Stimulated activated CD8-positive, alpha-beta memory T cell treated with anti-CD3 and anti-CD28 coated beads, Interleukin-4, amount 100 ng/mL, for 48 hours (primary cell): ENCODE measurements around the gene IL26.
"Not testable (repeated sequence)": the region's sequence is repeated elsewhere in the genome, so short reads cannot be mapped to it uniquely, and the experiment has no call there.

Source experiments
- DNase-seq: peaks from one replicate; pipeline ENCODE4 v3.0.0-alpha.2; 2020

Gene IL26

DNA sequence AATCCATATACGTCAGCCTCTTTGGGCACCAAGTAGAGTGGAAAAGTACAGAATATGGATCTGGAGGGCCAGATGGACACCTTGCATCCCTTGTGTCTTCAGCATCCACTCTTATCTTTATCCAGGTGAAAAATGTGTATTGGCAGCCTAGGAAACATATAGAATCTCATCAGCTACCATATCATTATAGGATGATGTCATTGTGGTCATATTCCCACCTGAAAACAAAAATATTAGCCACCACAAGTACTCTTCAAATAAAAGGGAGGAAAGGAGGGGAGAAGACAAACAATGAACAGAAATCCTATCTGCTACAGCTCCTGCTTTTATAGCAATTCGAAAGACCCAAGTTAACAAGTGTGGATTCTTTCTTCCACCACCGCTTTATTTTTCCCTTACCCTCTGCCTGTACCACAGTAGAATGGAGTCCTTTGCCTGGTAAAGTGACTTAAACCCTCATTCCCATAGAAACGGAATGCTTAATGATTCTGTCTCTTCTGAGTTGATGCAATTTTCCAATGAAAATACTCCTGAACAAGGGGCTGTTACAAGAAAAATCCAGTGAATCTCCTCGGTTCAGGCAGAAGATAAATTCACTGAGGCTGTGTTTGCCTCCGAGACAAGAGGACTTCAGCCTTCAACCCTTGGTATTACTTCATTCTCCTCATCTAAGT is 13.8 kb upstream of the IL26 start:
- DNase-seq, result no peak

DNA sequence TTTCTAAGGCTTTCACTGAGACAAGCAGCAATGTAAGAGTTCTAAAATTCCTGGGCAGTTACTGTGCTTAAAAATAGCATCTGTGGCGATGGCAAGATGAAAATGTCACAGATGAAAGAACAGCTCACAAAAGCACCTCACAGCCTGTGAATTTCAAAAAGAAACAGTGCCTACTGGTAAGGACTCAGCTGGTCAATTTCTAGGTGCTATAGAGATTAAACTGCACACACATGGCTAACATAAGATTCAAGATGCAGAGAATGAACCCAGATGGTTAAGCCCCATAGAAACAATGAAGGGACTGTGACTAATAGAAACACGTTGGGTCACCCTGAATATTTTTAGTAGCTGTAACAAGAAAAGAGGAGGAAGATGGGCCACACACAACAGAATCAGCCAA is 12.0 kb upstream of the IL26 start:
- no peak for DNase-seq

DNA sequence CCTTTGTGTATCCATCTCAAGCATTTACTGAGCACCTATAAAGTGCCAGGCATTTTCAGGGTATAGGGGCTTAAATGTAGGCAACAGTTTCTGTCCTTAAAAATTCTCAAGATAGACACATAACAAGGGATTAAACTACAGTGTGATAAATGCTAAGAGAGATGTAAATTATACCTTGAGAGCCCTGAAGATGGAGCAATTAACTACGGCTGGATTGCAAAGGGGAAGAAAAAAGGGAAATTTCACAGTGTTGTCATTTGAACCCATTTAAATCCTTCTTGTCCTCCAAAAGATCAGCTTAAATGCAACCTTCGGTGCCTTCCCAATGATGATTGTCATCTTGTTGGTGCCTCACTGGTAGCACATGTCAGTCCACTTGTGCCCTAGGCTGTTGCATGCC is 11.5 kb upstream of the IL26 start:
- no peak for DNase-seq

DNA sequence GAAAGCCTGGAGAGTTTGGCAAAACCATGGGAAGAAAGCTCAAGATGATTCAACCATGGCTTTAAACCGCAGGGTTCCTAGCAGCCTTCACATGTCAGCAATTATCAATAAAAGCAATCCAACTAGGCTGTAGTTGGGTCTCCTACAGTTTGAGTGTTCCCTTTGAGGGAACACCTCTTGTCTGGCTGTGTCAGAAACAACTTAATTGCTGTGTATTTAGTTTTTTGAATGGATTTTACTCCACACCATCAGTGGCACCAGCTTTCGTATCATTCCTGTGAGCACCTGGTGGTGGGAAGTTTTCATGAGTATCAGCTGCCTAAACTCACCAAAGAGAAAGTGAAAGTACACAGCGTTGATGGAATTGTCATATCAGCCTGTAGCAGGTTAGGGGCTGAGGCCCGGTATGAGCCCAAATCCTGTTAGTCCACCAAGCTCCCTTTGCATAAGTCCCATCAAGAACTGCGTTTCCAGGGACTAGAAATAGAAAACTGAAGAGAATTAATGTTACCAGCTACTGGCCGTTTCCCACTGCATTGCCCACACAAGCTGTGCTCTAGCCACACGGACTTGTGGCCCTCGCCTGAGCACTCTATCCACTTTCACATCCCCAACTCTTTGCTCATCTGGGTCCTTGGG is 10.9 kb upstream of the IL26 start:
- DNase-seq, result no peak

DNA sequence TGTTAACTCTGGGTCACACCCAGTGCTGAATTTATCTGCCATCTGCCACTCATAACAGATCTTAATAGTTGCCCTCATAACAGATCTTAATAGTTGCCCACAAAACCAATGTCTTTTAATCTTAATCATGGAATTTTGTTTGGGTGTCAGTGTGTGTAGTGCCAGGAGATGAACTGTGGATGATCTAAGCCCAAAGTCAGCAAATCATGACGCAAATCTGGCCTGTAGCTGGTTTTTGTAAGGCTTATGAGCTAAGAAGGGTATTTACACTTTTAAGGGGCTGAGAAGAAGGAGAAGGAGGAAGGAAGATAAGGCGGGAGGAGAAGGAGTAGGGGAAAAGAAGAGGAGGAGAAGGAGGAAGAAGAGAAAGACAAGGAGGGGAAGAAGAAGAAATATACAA is 10.0 kb upstream of the IL26 start:
- no peak for DNase-seq

DNA sequence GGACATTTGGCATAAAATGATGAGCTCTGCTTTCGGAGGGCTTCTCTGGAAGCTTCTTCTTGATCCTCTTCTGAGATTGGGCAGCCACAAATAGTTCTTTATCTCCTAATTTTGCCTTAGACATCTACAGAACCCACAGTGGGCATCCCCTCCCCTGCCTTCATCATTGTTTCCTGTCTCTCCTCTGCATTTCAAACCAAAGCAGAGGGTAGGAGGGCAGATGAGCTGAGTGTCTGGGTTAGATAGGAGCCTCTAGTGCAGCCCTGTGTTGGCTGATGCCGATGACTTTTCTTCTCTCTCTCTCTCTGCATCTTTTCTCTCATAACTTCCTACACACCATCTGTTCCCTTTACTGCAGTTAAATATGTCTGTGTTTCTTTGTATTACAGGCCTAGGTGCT is 8.5 kb upstream of the IL26 start:
- DNase-seq, result no peak

DNA sequence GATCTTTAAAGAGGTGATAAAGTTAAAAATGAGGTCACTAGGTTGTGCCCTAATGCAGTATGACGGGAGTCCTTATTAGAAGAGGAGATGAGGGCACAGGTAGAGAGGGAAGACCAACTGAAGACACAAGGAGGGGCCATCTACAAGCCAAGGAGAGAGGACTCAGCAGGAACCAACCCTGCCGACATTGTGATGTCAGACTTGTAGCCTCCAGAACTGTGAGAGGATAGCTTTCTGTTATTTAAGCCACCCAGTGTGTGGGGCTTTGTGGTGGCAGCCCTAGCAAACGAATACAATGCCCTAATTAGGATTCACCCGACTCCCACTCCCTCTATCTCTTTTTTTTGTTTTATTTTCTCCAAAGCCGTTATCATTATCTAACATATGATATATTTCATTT is 7.9 kb upstream of the IL26 start:
- no peak for DNase-seq

DNA sequence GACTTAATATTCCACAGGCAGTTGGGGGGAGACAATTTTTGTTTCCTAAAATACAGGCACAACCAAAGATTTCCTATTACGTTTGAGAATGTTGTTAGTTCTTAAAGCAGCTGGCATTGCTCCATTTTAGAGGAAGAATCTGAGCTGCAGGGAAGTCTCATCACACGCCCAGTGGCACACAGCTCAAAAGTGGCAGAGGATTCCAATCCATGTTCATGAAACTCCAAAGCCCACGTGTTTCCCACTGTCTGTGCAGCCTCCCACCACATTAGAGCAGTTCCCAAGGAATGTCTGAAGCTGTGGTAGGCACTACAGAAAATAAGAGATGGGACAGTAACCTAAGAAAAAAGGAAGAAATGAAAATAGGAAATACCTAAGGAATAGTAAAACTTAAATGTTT is 6.1 kb upstream of the IL26 start:
- DNase-seq, result no peak

DNA sequence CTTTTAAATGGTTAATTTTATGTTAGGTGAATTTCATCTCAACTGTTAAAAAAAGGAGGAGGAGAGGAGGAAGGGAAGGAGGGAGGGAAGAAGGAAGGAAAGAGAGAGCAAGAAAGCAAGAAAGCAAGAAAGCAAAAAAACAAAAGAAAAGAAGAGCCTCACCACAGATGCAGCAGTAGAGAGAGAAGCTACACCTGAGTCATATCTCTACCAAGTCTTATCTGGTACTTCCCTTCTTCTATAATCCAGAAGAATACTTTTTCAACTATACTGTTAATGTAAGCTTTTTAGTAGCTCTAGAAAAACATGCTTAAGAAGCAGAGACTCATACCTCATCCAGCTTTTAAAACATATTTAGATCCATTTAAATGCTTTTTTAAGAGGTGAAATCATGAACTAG is 5.6 kb upstream of the IL26 start:
- DNase-seq, result no peak

DNA sequence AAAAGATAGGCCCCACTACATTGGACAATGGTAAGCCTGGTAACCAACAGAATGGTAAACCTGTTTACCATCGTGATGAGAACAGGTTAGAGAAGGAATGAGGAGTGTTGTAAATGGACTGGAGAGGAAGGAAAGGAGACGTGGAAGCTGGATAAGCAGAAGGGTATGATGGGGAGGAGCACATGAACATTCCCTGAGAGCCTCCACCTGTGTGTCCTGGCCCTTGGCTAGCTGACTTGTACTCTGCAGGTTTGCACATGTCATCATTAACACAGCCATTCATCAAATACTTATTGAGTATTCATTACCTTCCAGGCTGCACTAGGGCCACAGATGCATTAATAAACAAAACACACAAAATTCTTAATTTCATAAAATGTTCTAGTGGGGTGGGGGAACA is 4.3 kb upstream of the IL26 start:
- DNase-seq, result no peak

DNA sequence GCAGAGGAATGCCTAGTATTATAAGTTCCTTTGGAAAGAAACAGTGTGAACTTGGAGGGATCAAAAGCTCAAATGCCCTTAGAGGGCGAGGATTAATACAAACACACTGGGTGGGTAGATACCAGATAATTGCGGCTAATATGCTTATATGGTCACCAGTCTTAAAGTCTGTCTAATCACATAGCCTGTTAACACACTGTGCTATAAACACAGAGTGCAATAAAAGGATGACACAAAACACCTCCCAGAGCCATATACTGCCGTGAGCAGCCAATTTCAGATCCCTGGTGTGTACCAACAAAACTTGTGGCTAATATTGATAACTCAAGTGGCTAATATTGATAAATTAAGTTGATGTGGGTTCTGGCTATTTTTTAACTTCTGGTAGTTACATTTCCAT is 1.7 kb upstream of the IL26 start:
- no peak for DNase-seq

DNA sequence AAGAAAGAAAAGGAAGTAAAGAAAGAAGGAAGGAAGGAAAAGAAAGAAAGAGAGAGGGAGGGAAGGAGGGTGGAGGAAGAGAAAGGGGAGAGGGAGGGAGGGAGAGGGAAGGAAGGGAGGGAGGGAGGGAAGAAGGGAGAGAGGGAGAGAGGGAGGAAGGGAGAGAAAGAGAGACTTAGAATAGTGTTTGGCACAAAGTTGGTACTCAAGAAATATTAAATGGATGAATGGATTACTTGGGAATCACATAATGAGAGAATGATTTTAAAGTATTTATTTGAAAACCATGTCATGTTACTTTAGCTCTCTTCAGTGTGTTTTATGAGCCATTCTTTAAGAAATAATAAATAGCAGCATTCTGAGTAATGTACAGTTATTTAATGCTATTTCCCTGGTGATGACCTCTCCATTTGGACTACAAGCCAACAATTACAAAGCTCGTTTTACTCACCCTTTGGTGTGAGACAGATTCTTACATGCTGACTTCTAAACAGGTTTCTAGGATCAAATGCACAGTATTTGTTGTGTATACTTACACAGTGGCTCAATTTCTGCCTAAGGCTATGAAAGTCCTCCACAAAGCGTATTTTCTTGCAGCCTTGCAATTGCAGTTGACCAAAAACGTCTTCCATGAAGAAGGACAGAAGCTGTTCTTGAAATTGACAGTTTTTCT is 861 bp downstream of the IL26 start:
- DNase-seq, result no peak

DNA sequence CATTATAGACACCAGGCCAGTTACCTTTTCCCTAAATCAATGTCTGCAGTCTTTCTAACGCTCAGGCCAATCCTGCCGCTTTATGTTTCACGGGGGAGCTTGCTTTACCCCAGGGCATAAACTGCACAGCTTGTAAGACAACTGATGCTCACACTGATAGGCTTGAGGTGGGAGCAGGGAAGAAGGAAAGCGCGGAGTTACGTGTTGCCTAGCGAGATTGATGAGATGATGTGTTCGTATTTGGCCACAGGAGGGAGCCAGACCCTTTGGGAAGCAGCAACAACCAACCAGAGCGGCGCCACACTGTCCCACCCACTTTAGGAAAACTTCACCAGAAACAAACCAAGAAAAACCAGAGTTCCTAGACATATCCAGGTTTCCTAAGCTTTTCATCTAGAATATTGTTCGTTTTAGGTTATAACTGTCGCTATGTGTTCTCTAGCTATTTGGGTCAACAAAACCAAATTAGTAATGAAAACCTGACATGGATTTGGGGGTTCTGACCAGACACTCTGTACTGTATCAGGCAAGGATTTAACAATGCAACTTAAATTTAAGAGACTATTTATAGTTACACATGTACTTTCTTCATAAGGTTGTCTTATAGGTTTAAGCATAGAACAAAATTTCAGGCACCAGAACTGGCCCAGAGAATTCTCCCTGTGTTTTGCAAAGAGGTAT is 2.4 kb downstream of the IL26 start:
- peak; percentile 79 for DNase-seq

DNA sequence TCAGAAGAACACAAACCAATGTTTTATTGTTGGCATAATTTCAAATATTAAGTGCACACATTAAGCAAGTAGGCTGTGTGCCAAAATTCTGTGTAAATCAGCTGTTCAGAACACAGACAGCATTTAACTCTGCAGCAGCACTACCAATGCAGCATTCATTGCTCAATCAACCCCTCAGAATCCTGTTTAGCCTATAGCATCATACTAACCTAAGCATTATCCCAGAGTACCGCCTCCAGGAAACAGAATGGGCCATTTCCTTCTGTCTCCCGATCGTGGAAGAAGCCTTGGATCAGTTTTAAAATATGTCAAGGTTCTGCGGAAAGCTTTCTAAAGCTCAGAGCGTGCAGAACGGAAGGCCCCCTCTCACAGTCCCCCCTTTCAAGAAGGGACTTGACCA is 3.3 kb downstream of the IL26 start:
- no peak for DNase-seq

DNA sequence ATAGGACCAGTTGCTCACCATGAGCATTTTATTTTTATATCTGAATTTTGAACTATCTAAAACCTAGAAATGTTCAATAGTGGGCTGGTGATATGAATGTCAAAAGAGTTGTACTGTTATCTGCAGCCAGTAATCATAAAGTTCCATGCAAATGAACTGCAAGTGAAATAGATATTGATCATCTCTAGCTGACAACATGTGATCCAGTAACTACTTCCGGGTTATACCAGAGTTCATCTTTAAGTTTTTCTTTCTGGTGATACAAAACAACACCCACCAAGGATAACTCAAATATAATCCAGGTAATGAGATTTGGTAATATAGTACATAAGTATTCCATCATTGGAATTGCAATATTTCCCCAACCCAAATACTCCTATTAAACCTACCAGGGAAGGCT is 4.1 kb downstream of the IL26 start:
- DNase-seq, result no peak

DNA sequence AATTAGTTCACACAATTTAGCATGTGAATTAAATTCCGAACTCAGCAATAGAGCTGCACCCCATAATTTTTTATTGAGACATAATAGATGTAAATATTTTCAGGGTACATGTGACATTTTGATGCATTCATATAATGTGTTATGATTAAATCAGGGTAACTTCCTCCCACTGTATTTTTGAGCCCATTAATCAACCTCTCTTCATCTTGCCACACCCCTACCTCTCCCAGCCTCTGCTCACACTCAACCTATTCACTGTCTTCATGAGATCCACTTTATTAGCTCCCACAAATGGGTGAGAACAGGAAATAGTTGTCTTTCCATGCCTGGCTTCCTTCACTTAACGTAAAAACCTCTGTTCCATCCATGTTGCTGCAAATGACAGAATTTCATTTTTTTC is 14.7 kb downstream of the IL26 start:
- DNase-seq, result no peak

DNA sequence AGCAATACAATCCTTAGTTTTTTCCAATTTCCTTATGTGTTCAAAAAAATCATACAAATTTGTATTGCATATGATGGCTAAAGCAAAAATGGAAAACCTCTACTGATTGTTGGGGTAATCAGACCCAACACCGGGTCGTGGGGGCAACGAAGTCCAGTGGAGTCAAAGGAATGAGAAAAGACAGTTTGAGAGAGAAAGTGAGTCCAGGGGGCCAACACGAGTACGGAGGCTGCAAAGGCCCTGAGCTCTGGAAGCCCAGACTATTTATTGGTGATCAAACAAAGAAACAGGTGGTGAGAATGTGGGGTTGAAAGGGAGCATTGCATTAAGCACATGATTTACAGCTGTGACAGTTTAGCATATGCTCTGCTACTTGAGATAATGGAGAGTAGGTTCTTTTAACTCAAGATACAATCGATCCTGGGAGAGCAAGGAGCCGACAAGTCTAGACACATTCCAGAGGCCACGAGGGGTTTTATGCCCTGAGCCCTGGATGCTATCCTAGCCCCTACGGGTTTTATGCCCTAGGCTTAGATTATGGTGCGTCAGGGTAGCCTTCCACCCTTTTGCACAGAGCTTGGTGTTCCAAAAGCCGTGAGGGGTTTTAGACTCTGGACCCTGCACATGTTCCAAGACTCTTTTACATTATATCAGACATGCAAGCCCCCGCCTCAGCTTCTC is 16.4 kb downstream of the IL26 start:
- not testable (repeated sequence) for DNase-seq

DNA sequence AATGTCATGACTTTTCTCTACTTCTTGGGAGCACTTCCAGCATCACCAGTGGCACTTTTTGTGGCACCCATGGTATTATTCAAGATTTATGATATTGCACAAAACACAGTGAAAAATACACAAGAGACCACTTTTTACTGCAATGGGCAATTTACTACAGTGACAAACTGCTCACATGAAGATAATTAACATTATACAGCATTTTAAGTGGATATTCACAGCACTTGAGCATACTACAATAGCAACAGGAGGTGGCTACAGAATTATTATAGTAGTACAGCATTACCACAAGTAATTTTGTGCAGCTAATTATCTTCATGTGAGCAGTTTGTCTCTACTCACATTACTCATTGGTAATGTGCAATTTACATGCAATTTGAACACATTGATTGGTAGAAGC is 18.3 kb downstream of the IL26 start:
- no peak for DNase-seq

DNA sequence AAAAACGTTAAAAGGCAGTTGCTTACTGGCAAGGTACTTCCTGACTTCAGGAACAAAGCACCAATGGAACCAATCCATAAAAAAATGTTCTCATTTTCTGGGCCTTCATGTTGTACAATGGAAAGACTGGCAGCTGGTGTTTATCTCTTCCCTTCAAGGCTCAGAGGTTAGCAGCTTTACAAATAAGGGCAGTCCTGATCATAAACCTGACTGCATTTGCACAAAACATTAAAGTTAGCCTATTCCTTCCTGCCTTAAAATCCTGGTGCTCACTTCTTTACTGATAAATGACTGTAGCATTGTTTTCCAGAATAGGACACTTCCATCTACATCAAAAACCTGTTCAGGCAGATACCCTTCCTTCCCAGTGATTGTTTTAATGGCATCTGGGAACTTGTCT is 19.2 kb downstream of the IL26 start:
- DNase-seq, result no peak

DNA sequence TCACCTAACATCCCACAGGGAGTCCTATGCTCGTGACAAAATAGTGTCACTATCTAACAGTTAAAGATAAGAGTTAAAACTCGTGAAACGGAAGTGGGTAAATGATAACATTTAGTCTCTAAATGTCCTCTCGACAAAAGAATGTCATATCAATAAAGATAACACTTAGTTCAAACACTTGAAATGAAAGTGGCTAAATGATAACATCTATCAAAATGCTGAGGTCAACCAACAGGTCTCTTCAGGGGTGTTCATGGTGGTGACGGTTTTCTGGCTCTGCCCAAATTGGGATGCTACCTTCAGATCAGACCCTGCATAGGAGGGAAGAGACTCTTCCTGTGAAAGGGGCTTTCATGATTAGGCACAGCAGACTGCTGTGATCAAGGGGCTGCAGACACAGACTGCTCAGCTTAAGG is 22.1 kb downstream of the IL26 start:
- no peak for DNase-seq

DNA sequence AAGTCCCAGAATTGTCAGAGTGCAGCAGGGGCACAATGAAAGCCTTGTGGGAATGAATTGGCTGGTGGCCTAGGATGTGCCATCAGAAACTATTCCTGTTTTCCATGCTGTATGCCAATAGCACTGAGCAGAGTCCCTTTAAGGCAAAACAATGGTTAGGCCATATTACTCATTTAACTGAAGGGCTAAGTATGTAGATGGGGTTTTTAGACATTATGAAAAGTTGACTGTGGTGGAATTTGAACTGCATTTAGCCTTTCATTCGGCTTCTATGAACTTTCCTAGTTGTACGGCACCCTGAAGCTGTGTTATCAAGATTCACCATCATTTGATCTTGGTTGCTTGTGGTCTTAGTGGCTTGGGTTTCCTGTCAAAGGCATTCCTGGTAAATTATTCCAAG is 24.8 kb downstream of the IL26 start:
- DNase-seq, result no peak

DNA sequence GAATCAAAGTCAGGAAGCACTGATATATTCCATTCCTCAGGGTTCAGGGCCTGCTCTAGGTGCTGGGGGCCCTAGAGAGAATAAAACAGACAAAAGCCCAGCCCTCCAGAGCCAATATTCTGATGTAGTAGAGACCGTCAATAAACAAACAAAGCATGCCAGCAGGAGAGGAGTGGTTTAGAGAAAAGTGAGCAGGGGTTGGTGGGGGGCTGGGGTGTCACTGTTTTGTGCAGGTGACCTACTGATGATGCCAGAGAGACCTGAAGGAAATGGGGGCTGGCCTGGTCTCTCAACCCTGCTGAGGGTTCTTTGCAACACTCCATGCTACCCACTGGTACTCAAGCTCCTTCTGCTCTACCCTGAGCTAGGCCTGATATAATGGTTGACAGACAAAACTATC is 26.5 kb downstream of the IL26 start:
- no peak for DNase-seq

DNA sequence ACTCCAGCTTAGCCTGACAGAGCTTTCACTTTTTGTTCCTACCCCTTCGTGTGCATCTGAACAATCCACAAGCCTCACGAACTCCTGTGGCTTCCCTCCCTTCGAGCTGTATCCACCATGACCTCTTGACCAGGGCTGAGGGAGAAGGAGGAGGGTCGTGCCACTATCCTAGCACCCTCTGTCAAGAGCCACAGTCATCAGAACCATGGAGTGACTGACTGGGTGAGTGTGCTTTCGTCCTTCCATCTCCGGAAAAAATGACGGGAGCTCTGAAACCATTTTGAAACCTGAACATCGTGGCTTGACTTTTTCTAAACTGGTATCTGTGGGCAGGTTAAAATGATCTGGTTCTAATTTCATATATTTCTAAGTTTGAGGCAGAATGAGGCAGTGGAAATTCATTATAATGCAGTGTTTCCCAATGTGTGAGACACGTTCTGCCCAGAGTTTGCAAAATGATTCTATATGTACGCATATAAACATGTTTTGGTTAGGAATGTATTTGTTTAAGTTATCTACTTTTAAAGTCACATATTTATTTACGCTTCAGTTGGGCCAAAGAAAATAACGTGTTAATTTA is 27.0 kb downstream of the IL26 start:
- no peak for DNase-seq
